Astrocyte (in vitro differentiated cells and primary cell): ENCODE results near the gene URI1.

Experiments used
- CTCF ChIP-seq: IDR thresholded peaks from 2 replicates; pipeline ENCODE4 v1.5.1; 2011; ENCODE audit warnings: low read depth, mild to moderate bottlenecking, inconsistent platforms, low read length, moderate library complexity; ENCODE audit not compliant: insufficient read depth
- EZH2 ChIP-seq: IDR thresholded peaks from 2 replicates; pipeline ENCODE4 v1.6.1; 2012; ENCODE audit warnings: mild to moderate bottlenecking, low read length, inconsistent platforms; ENCODE audit not compliant: insufficient read depth

GRCh38 chr19:30062065-30062906, 120.2 kb downstream of the URI1 start:
- TF ChIP-seq CTCF (no peak), EZH2 (no peak)
